ENCODE results near the gene RTF1.
"Not testable (repeated sequence)": the region's sequence is repeated elsewhere in the genome, so short reads cannot be mapped to it uniquely, and the experiment has no call there.

RTF1 gene

DNA sequence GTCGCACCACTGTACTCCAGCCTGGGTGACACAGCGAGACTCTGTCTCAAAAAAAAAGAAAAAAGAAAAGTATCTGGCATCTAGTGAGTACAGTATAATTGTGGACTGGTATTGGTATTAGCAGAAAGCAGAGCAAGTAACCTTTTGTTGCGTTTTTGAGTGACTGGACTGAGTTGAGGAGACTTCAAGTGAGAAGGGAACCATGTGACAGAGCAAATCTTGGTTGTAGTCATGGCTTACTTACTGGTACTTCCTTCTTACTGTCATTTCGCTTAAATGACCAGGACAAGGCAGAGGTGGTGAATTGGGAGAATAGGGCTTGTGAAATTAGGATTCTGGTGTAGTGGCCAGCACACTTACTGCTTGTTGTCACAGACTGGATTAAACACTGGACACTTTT is 20.6 kb downstream of the RTF1 start:
- no peak for DNase-seq (ENCODE audit: low spot score)

DNA sequence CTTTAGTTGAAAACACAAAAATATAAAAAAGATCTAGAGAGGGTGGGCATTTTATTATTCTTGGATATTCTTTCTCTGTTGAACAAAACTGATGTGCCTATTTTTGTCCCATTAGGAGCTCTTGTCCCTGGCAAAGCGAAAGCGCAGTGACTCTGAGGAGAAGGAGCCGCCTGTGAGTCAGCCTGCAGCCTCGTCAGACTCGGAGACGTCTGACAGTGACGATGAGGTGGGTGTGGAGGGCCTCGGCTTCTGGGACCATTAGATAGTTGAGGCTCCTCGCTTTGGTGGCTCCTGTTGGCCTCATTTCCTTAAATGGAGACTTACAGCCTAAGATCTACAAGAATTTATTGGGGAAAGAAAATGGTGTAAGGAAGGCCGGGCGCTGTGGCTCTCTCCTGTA is 21.3 kb downstream of the RTF1 start:
- no peak for DNase-seq (ENCODE audit: low spot score)

DNA sequence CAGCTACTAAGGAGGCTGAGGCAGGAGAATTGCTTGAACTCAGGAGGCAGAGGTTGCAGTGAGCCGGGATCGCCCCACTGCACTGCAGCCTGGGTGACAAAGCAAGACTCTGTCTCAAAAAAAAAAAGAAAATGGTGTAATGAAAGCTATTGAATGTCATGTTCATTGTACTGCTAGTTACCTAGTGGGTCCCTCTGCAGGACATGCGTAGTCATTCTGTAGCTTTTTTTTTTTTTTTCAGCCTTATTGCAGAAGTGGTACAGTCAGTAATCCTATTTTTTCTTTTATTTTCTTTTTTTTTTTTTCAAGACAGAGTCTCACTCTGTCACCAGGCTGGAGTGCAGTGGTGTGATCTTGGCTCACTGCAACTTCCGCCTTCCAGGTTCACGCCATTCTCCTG is 21.9 kb downstream of the RTF1 start:
- not testable (repeated sequence) for DNase-seq (ENCODE audit: low spot score)

DNA sequence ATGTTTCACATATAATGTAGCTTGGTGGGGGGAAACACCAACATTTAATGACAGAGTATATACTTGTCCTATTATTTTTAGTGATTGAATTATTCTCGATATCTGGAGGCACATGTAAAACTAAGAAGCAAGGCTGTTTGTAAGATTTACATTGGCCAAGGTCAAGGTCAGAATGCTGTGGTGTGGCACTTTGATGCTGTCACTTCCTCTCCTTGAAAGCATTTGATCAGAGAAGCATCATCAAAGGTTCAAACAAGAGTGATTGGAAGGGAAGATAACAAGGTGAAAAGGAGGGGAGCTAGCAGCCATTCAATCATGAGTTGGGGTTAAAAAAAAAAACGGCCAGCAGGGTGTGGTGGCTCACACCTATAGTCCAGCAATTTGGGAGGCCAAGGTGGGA is 26.4 kb downstream of the RTF1 start:
- no peak for DNase-seq (ENCODE audit: low spot score)

DNA sequence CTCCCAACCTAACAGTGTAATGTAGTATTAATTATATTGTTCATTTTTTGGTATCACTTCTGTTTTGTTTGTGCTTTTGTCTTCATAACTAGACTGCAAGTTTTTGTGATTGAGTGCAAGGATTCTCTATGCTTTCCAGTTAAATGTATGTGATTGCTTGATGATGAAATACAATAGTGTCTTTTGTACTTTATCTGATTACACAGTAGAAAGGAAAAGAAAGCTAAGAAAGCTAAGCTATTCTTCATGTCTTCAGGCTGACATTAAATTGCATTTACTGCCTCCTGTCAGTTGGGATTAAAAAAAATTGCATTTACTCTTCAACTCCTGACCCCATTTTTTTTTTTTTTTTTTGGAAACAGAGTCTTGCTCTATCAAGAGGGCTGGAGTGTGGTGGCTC is 28.5 kb downstream of the RTF1 start:
- DNase-seq (ENCODE audit: low spot score), result no peak

DNA sequence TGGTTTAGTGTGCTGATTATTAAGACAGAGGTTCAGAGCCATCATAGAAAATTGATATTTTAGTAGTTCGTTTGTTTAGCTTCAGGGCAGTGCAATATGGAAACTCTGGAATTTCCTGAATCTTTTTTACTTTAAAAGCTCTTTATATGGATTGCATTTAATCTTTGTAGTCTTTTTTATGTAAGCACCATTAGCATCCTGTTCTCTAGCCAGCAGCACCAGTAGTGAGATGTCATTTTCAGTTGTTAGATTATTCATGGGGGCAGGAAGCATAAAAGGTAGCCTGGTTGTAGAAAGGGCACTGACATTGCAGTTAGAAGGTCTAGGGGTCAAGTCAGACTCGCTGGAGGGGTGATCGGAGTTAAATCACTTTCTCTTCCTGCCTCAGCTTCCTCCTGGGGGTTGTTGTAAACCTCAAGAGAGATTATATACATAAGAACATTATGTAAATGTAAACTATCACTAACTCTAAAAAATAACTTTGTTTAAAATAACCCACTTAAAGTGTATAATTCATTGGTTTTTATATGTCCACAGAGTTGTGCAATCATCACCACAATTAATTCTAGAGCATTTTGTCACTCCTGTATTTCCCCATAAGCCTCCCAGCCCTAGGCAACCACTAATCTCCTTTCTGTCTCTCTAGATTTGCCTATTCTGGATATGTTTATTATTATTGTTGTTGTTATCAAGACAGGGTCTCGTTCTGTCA is 45.3 kb downstream of the RTF1 start:
- DNase-seq (ENCODE audit: low spot score), result no peak

DNA sequence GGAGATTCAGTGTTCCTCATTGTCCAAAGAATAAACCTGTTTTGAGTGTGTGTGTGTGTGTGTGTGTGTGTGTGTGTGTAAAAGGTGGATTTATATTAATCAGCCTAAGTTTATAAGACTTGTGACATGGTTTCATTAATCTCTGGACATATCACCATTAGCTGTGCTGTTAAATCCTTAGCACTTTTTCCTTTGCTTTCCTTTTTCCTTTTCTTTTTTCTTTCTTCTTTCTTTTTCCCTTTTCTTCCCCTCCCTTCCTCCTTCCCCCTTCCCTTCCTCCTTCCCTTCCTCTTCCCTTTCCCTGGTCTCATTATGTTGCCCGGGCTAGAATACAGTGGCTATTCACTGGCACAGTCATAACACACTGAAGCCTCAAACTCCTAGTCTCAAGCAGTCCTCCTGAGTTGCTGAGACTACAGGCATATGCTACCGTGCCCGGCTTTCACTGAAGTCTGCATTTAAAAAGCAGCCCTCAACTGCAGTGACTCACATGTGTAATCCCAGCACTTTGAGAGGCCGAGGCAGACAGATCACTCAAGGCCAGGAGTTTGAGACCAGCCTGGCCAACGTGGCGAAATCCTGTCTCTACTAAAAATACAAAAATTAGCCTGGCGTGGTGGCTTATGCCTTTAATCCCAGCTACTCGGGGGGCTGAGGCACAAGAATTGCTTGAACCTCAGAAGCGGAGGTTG is 48.1 kb downstream of the RTF1 start:
- DNase-seq (ENCODE audit: low spot score), result no peak

DNA sequence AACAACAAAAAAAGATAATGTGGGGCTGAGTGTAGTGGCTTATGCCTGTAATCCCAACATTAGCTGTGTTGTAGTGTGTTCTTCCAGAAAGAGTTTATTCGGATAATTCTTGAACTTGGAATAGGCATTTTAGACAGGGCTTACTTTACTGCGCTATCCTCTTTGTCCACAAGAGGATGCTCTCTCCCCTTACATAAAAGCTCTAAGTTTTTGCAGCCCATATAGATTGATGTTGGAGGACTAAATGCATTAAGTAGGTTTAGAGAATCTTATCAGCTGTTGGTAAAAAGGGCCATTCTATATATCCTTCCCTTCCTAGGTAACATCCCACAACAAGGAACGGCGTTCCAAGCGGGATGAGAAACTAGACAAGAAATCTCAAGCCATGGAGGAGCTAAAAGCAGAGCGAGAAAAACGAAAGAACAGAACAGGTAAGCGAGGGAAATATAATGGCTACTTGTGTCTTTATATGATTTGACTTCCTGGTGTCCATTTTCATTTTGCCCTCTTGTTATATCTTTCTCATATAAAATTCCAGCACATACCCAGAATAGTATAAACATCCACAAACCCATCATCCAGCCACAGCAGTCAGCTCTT is 49.0 kb downstream of the RTF1 start:
- peak; percentile 33 for DNase-seq (ENCODE audit: low spot score)

DNA sequence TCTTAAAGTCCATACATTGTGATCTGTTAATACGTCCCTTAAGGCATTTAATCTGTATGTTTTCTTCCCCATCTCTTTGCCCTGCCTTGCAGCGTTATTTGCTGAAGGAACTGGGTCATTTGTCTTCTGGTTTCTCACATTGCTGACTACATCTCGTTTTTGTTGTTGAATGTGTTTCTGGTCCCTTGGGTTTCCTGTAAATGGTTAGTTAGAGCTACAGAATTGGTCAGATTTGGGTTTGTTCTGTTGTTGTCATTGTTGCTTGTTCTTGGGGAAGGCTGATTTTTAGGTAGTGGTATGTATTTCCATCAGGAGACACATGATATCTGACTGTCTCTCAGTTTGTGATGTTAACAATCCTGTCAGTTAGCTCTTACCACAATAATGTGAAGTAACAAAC is 49.8 kb downstream of the RTF1 start:
- no peak for DNase-seq (ENCODE audit: low spot score)

DNA sequence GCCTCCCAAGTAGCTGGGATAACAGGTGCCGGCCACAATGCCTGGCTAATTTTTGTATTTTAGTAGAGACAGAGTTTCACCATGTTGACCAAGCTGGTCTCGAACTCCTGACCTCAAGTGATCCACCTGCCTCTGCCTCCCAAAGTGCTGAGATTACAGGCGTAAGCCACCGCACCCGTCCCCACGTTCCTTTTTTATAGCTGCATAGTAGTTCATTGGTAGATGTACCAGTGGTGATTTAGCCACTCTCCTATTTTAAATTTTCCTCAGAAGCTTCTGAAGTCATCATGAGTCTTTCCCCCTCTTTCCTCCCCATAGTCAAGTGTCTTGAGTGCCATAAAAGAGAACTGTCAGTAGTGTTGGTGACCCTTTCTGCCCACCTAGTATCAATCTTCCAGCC is 52.7 kb downstream of the RTF1 start:
- DNase-seq (ENCODE audit: low spot score), result not testable (repeated sequence)

DNA sequence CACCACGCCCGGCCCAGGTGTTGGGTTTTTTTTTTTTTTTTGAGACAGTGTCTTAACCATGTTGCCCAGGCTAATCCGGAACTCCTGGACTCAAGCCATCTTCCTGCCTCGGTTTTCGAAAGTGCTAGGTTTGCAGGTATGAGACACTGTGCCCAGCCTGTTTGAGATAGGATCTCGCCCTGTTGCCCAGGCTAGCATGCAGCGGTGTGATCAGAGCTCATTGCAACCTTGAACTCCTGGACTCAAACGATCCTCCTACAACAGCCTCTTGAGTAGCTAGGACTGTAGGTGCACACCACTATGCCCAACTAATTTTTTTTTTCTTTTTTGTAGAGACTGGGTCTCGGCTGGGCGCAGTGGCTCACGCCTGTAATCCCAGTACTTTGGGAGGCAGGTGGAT is 56.5 kb downstream of the RTF1 start:
- DNase-seq (ENCODE audit: low spot score), result no peak

DNA sequence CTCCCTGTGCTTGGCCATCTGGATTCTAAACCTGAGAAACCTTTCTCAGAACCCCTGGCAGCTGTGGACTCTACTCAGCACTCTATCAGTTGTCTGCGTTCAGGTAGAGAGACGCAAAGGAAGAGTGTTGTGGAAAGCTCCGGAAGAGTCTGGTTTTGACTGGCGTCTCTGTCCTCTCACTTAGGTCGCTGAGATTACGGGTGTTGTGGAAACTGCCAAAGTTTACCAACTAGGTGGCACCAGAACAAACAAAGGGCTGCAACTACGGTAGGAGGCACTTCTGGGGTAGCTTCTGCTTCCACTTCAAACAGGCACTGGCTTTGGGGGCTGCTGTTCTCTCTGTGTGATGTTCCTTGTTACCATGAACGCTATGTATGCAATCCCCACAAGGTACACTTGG is 57.5 kb downstream of the RTF1 start:
- no peak for DNase-seq (ENCODE audit: low spot score)

DNA sequence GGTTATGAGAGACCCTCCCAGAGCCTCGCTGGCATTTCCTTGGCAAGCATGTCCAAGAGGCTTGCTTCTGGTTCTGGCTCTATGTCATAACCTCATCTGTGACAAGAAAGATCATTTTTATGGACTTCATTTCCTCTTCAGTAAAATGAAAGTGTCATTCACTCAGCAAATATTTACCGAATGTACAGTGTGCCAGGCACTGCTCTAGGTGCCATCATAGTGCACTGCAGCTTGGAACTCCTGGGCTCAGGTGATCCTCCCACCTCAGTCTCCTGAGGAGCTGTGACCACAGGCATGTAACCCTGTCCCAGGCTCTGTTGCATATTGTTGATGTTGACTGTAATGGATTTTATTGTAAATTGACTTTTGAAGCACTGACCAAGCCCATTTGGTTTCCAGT is 58.0 kb downstream of the RTF1 start:
- no peak for DNase-seq (ENCODE audit: low spot score)

DNA sequence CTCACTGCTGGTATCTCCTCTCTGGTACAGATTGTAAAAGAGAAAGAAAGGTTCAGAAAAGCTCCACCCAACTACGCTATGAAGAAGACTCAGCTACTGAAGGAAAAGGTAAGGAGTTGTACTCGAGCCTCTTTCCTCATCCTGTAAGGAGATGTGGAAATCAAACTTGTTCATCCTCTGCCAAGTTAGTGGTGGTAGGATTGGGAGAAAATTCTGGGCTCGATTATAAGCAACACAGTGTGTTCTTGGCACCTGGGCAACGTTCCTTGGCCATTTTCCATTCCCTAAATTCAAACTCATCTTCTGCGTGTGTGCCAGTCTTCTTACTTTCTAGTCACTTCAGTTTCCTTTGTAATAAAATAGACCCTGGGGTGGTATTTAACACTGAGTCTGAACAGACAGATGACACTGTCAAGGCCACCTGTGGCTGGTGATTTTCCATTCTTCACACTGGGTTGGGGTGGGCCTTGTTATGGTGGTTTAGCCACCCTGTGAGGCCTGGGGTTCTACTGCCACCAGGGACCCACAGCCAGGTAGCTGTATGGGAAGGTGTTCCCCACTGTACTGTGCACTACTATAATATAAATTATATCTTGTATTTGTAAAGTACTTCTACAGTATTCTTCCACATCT is 59.6 kb downstream of the RTF1 start:
- no peak for DNase-seq (ENCODE audit: low spot score)

DNA sequence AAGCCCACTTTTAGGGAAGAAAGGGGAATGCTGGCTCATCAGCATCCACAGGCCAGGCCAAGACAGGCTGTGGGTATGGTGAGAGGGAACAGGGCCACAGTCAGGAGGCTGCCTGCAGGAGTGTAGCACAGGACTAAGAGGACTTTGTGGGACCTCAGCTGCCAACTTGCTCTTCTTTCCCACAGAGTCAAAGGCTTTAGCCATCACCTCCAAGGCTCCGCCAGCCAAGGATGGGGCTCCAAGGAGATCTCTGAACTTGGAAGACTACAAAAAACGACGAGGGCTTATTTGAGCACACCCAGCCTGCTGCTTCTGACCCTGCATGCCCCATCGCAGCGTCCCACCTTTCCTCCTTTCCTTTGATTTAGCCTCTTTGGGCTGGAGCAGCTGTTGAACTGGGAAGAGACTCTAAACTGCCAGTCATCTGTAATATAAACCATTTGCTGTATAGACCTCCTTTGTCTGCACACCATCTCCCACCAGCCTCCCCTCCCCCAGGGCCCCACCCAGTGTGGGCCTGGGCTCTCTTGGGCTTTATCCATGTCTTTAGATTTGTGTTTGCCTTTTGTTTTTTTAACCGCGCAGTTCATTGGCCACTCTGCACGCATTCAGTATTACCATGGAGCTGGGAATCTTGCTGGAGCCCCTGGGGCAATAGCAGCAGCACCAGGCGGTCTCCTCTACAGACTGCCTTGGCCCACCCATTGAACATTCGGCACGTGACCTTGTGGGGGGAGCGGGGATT is 63.7 kb downstream of the RTF1 start:
- no peak for DNase-seq (ENCODE audit: low spot score)

DNA sequence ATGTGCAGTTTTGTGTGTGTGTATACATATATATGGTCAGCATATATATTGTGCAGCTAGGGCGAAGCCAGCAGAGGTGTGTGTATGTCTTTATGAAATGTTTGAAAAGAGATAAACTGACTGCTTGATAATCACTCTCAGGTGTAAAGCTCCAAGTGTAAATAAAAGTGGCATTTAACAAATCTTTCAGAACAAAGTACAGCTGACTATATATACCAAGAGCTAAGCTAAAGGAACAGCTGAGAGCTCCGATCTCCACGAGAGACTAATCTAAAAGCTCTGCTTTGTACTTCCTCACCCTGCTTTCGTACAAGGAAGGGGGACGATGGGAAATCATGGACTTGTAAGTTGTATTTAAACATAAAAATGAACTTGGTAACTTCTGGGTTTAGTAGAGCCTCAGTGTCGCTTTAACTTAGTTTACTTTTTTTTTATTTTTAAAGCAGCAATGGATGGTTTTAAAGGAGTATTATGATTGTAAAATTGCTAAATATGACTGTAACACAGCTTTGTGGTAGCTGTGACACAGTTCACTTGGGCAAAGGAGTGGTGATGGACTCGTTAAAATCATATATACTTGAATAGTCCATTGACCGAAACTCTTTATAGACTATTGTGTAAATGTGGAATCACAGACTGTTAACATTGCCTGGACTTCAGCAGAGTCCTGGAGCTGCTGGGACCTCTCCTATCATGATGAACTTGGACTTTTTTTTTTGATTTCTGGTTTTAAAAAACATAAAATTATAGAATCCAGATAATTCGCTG is 65.4 kb downstream of the RTF1 start:
- DNase-seq (ENCODE audit: low spot score), result no peak

DNA sequence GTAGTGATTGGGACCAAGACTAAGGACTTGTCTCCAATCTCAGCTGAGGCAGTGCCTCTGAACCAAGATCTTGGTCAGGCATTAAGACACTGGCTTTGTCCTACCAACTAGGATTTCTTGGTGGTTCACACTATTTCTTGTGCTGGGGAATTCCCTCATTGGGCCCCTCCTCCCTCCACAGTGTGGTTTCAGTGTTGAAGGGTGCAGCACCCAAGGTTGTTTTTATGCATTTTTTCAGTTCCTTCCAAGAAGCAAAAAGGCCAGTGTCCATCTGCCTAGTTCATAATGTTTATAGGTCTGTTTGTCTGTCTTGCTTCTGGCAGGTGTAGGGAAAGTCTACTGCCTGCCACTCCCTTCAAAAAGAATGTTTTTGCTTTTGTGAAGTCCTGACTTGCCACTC is 66.2 kb downstream of the RTF1 start:
- DNase-seq (ENCODE audit: low spot score), result no peak

DNA sequence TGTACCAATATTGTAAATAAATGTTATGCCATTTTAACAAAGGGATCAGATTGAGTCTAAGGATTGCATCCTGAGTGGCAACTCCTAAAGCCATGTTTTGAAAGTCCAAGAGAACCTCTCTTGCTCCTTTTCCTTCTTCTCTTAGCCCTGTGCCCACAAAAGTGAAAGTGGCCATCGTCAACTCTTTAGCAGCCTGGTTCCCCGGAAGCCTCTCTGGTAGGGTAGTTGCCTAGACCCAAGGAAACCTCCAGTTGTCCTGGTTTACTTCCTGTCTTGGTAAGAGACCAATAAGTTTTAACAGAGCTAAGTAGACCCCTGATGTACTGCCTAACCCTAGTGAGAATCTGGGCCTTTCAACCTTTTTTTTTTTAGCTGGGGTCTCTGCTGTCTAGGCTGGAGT is 66.6 kb downstream of the RTF1 start:
- no peak for DNase-seq (ENCODE audit: low spot score)

DNA sequence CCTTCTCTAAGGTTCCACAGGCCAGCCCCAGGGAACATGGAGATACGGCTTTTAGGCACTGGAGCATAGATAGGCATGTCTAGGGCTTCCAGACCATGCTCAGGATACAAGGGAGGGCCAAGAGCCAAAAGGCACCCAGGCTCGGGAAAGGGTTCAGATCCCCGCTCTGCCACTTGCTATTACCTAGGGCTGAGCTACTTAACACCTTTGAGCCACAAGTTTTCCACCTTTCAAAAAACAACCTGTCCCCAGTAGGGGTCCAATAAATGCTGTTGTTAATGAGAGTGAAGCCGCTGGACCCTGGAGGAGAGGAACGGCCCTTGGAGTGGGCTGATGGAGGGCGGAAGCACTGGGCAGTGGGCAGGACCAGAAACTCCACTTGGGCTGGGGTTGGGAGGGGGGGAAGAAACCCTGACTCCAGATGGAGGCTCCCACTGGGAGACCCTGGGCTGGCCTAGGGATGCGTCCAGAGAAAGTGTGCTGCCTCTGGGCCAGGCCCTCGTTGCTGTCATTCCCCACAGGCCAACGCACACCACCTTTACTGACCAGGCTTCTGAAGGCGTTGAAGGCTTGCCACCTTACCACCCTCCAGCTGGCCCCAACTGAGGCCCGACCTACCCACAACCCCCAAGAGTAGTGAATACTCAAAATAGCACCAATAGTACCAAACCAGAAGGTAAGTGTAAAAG is 68.2 kb downstream of the RTF1 start:
- no peak for DNase-seq (ENCODE audit: low spot score)

DNA sequence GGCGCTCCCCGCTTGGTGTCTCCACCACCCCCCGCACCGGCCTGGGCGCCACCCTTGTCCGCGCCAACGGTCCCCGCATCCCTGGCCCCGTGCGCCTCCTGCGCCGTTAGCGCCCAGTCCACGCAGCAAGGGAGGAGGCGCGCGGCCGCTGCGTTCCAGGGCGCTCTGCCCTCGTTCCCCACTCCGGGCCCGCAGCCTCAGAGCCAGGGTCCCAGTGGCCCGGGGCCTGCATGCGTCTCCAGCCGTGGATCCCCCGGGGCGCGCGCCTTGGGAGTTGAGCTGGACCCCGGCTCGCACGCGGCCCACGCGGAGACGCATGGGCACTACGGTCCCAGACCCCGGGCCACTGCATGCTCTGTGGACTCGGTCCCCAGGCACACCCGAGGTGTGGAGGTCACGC is 69.4 kb downstream of the RTF1 start:
- DNase-seq (ENCODE audit: low spot score), result no peak

DNA sequence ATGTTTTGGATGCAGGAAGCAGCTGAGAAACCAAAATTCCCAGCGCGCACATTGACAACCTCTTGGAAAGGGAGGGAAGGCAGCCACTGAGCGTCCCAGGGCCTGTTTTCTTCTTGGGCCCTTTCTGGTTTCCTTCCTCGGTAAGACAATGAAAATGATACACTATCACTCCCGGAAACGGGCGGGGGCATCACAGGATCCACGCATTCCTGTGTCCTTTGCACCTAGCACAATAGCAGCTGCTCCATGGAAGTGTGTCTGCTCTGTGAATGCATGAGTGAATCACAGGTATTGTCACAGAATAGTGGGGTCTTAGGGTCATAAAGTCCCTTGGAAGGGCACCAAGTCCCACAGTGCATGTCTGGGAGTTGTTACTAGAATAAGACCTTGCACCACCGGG is 70.5 kb downstream of the RTF1 start:
- DNase-seq (ENCODE audit: low spot score), result no peak

Measured in hematopoietic multipotent progenitor cell treated with erythropoietin and hydrocortisone succinate and interleukin-3 and kit ligand, for 17 days (in vitro differentiated cells).